Stimulated activated CD4-positive, alpha-beta T cell treated with anti-CD3 and anti-CD28 coated beads, Interleukin-4, amount 100 ng/mL, for 48 hours (primary cell): ENCODE measurements around the gene SLC11A2.

Source experiments
- DNase-seq, 2 donors: peaks; one replicate each; pipeline ENCODE4 v3.0.0-alpha.2; 2020; ENCODE audit warnings: low read depth in 2 of 2

The SLC11A2 gene

DNA sequence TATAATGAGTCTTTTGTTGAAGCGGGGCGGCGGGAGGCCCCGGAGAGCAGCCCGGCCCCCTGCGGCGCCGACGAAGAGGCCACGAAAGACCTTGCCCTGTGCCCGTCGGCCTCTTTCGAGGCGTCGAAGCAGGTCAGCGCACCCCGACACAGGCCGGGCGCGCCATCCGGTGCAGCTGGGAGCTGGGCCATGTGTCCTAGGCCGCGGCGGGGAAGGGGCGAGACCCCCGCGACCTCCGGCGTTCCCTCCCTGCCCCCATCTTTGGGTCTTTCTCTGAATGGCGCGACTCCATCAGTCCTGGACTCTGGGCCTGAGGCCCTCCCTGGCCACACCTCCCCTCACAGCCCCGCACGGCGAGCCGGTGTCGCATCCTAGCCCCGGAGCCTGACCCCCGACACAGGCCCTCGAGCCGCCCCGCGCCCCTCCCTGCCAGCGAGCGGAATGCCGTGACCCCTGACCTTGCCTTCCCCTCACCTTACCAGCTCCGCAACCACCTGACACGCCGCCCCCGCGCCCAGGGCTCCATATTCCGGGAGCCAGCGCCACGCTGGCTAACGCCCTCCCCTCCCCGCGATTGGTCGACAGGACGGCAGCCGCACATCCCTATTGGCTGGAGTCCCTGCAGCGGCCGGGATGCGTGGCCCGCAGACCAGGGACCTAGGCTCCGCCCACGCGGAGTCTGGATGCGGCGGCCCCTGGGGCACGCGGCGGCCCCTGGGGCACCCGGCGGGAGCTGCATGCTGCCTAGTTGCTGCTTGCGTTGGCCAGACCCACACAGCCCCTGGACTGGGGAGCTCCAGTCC, at the start of gene SLC11A2:
SLC11A2 (minus strand) TSS at position 549 of the 803 bp plus-strand sequence. CDS start 15,656 bp downstream, outside the sequence.
- DNase-seq = peak; percentile 92 to 96

DNA sequence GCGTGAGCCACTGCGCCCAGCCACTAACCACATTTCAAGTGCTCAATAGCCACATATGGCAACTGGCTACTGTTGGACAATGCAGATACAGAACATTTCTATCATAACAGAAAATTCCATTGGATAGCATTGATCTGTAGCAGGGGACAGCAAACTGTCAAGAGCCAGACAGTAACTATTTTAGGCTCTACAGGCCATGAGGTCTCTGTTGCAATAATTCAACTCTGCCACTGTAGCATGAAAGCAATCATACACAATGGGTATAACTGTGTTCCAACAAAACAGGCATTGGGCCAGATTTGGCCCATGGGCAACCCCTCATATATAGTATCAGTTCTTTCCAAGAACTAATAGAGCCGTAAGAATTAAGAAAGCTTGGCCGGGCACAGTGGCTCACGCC, 49.2 kb upstream of the SLC11A2 start:
- no peak for DNase-seq

DNA sequence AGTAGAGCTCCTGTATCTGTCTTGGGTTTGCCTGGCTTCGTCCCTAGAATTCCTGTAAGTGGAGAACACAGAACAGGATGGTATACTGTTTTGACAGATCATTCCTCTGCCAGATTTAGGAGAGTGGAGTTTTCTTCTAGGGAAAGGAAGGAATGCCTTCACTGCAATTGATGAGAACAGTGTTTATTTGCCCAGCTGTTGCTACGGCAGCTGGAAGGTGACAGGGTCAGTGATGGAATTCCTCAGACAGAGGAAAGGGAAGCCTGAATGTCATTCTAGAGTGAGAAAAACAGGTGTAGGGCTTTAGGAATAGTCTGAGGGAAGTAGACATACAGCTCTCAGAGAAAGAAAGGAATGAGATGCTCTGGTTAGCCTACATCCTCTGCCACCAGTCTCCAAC, 45.5 kb upstream of the SLC11A2 start:
- DNase-seq = no peak

DNA sequence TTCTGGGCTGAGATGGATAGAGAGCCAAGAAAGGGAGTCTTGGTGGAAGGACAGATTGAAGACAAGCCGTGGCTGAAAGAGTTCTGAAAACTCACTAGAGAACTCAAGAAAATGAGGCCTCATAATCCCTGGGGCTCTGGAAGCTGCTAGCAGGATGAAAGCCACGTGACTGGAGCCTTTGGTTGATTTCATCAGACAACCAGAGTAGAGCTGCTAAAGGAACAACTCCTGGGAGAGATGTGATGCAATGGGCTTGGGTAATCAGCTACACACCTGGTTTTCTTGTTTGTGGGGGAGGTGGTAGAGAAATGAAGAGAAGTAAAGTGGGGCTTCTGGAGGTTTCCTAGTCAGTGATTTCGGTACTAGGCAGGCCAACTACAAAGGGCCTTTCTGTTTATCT, 43.8 kb upstream of the SLC11A2 start:
- no peak for DNase-seq

DNA sequence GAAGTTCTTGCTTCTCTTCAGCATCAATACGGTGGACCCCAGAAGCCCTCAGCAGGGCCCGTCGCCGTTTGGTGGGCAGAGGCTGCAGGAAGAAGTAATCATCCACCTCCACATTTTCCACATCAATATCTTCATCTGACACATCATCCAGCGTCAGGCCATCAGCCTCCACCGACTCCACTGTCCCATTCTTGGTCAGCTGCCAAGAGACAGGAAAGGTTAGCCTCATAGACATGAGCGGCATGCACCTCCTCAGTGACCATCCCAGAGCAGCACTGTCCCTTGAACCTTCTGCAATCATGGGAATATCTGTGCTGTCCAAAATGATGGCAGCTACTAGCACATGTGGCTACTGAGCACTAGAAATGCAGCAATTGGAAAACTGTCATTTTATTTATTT, 41.6 kb upstream of the SLC11A2 start:
- DNase-seq = no peak

DNA sequence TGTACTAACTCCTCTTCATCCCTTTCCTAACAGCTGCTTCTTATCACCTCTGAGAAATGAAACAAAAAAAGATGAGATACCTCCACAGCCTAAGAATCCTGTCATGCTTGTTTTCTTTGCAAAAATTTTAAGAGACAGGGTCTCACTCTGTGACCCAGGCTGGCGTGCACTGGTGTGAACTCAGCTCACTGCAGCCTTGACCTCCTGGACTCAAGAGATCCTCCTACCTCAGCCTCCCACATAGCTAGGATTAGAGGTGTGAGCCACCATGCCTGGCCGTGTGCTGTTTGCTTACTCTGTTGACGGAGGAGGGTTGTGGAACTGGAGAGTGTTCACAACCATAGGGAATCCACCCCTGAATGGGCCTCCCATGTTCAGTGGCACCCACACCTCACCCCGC, 41.0 kb upstream of the SLC11A2 start:
- no peak for DNase-seq

DNA sequence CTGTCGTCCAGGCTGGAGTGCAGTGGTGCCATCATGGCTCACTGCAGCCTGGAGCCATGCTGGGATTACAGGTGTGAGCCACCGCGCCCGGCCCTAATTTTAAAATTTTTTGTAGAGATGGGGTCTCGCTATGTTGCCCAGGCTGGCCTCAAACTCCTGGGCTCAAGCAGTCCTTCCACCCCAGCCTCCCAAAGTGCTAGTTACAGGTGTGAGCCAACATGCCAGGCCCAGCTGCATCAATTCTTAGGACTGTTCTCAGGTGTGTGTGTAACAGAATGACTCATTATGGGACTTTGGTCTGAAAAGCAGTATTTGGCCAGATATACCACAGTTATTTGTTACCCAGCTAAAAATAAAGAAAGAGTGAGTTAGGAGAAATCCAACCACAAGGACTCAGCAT, 39.3 kb upstream of the SLC11A2 start:
- no peak for DNase-seq

DNA sequence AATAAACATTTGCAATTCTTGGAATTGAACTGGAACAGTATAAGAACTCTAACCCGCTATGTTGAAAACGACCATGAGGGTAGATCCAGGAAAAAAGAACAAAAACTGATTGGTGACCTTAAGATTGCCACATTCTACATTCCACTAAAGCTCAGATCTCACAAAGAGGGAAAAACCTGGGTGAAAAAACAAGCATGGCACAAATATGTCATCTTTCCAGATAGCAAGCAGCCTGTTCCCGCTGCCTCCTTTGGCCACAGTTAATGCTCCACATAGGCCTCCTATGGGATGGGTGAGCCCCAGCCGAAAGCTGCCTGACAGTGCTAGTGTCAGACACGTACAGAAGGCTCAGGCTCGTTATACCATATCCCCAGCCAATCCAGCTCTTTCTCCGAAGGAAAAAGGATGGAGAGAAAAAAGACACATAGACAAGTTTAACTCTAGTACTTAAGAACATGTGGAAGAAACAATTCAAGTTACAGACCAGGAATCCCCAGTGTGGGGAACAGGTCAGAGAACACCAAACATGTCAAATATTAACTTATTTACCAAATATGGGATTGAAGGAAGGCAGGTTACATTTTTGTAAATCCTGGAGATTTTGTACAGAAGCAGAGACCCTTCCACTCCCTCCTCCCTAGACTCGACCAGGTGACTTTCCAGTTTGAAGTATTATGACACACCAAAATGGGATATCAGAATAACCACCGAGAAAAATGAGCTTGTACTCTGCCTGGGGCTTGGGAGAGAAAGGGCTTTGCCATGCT, 36.6 kb upstream of the SLC11A2 start:
- DNase-seq = no peak

DNA sequence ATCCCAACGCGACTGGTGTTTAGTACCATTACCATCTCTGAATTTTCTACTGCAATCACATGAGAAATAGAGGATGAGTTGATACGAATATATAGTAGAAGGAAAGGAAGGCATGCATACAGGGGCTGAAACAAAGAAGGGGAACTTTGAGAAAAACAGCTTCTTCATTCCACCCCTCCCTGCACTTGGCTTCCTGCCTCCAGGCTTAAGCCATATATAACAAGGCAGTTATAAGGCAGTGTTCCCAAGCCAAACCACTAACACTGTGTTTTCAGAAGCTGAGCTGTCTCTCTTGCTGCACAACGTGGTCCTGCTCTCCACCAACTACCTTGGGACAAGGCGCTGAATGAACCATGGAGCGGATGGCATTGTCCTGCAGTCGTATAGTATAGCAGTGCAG, 32.9 kb upstream of the SLC11A2 start:
- DNase-seq = no peak

DNA sequence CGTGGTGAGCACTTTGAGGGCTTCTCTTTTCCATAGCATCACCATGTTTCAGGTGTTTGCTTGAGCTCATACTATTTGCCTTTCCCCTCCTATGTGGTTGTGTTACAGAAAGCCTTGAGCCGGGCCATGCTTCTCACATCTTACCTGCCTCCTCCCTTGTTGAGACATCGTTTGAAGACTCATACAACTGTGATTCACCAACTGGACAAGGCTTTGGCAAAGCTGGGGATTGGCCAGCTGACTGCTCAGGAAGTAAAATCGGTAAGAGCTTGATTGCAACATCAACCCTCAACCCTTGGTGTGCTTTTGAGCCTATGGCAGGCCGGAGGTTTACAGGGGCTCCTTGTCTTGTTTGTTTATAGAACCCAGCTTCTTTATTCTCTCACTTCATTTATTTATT, 30.1 kb upstream of the SLC11A2 start:
- no peak for DNase-seq

DNA sequence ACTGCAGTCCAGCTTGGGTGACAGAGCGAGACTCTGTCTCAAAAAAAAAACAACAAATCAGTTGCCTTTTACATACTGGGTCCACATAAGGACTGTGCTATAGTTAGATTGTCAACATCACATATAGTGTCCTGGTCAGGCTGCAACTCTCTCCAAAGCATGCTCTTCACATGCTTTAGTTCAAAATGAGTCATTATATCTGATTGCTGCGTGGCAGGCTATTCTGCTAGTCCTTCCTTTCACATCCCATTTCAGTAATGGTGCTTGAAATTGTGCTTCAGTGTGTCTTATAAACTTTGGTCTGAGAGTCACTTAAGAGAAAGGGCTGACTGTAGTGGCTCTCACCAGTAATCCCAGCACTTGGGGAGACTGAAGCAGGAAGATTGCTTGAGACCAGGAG, 28.9 kb upstream of the SLC11A2 start:
- no peak for DNase-seq

DNA sequence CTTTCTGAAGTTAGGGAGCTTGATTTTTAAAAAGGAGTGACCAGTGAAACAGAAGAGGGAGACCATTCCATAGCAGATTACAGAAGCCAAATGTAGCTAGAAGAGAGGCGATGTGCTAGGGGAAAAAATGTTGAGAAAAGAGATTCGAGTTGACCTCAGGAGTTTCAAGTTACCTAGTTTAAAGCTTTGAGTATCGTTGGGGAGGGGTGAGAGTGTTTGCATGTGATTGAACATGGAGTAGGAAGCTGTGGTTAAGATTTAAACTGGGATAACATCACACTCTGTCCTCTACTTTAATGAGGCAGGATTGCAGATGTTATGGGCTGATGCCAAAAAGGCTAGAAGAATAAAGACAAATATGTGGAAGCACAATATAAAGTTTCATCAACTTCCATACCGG, 25.6 kb upstream of the SLC11A2 start:
- no peak for DNase-seq

DNA sequence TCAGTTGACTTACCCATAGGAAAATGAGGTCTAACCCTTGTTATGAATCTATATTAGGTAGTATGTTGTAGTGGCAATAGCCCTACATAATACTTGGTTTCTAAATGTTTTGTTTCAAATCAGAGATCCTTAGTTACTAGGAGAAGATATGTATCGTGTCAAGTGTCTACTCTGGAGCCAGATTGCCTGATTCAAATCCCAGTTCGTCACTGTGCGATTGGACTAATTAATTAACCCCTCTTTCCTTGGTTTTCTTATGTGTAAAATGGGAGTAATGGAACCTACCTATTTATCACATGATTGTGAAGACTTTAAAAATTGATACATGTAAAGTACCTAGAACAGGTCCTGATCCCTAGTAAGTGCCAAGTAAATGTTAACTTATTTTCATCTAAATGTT, 23.3 kb upstream of the SLC11A2 start:
- no peak for DNase-seq

DNA sequence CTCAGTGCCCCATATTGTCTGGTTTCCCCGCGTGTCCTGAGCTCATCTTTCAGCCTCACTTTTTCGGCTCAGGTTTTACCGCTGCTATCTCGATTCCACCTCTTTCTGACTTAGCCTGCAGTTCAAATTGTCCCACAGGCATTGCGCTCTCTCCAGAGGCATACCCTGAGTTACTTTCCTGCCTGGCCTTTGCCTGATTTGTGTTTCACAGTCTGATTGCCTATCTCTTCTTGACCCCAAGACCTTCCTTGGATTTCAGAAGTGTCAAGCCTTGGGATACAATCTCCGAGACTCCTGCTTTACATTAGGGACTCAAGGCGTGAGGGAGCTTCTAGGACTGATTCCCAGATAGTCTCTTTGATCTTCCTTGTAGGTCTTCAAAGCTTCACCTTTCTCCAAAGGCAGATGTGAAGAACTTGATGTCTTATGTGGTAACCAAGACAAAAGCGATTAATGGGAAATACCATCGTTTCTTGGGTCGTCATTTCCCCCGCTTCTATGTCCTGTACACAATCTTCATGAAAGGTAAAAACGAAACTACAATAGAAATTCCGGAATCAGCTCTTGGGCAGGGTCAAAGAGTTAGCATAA, 22.6 kb upstream of the SLC11A2 start:
- DNase-seq = no peak

DNA sequence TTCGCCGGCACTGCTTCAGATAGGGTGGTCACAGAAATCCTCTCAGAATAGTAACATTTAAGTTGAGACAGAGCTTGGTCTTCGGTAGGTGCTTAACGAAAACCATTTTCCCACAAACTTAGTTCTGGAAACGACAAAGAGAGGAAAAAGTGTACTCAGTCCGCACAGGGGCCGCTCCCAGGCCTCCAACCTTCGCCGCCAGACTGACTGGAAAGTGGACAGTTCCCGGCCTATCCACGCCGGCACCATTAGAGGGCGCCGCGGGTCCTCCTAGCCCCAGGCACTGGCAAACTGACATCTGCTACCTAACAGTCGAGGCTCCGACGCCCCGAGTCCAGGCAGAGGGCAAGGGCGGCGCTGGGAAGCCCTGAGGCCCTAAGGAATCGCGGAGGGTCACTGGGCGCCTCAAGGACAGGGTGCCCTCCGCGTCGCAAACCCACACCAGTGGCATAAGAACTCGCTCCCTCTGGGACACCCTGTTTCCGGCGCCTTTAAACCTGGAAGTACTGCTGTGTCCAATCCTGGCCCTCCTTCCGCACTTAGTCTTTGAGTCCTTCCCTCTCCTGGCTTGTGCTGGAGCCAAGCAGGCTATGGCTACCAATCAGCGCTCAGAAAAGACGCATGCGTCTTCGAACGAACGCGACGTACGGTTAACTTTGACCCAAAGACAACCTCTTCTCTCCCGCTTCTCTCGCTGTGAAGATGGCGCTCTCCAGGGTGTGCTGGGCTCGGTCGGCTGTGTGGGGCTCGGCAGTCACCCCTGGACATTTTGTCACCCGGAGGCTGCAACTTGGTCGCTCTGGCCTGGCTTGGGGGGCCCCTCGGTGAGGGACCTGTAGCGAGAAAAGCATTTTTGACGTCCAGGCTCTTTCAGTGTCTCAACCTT, 21.7 kb upstream of the SLC11A2 start, which contains the start of gene LETMD1:
LETMD1 (plus strand) TSS at position 673 of the 886 bp plus-strand sequence; CDS start at position 703, 30 bp downstream.
- DNase-seq = peak; percentile 83 to 84

DNA sequence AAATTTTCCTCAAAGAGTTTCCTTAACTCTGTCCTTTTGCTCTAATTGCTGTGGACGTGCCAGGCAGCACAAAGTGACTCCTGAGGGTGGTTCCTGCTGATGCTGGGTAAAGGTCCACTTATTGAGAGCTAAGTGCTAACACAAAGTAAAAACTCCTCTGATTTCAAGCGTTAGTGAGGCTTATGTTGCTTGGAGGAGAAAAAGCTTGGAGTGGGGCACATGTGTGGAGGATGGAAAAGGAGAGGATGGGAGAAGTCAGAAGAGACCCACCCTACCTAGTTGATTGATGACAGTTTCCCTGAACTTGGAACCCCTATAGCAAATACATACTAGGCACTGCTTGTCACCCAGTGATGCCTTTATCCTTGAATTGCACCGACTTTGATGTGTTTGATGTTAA, 10.1 kb upstream of the SLC11A2 start:
- no peak for DNase-seq

DNA sequence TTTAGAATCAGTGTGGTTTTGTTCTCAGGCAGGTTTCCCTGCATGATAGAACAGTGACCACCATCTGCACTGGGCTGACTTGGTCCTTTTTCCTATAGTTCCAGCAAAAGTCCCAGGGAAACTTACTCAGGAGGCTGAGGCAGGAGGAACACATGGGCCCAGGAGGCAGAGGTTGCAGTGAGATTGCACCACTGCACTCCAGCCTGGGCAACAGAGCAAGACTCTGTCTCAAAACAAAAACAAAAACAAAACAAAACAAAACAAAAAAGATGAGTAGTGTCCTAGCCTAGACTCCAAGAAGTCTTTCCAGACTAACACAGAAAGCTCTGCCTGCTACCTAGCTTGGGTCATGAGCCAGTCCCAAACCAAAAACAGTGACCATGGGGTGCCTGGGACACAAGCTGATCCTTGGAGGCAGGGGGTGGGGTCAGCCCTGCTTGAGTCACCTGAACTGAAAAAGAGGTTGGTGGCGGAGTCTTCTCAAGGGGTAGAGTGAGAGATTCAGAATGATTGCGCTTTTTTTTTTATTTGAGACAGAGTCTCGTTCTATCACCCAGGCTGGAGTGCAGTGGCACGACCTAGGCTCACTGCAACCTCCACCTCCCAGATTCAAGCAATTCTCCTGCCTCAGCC, 7.4 kb upstream of the SLC11A2 start:
- no peak for DNase-seq

DNA sequence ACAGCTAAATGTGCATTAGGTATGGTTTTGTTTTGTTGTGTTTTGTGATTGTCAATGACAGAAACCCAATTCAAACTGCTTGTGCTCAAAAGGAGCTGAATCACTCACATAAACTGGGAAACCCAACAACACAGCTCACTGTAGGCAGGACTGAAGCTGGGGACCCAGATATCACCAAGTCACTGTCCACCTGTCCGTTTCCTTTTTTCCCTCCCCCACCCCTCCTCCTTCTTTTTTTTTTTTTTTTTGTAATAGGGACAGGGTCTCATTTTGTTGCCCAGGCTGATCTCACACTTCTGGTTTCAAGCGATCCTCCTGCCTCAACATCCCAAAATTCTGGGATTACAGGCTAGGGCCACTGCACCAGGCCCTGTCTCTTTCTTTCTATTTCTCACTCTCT, 6.9 kb upstream of the SLC11A2 start:
- DNase-seq = no peak

DNA sequence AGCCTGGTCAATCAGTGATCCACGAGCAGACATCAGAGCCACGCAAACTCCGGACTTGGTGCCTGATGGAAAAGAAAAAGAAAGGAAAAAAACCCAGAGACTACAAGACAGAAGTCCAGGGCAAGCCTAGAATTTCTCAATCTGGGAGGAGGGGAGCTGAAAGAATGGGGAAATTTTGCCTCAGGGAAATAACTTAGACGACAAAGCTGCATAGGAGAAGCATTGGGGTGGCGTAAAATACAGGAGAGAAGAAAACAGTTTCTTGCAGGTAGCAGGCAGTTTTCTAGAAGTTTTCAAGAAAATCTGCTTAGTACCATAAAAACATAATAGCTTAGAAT, 2.6 kb upstream of the SLC11A2 start:
- no peak for DNase-seq

DNA sequence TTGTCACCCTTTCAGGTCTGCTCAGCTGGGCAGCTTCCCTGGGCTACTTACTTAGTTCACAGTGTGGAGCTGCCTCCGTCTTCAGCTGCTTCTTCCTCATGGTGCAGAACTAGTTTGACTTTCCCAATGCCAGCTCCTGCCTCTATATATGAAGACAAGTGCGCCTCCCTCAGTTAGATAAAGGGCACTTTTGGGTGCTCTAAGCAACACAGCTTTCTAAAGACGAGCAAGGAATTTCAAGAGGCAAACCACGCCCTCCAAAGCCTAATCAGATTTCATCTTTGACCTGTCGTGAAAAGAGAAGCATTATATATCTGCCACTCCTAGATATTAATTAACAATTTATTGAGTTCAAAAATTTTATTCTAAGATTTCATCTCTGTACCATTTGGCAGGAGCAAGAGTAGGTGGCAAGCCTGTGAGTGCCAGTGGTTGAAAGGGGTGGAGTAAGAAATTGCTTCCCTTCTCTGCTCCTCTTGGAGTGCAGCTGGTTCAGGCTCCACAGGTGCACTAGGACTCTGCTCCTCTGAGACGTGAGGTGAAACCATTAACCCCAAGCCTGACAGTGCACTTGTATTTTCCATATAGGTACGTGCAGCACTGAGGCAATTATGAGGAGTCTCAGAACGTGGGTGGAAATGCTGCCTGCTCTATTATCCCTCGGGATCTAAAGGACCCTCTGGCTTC, 2.1 kb upstream of the SLC11A2 start:
- DNase-seq = no peak

DNA sequence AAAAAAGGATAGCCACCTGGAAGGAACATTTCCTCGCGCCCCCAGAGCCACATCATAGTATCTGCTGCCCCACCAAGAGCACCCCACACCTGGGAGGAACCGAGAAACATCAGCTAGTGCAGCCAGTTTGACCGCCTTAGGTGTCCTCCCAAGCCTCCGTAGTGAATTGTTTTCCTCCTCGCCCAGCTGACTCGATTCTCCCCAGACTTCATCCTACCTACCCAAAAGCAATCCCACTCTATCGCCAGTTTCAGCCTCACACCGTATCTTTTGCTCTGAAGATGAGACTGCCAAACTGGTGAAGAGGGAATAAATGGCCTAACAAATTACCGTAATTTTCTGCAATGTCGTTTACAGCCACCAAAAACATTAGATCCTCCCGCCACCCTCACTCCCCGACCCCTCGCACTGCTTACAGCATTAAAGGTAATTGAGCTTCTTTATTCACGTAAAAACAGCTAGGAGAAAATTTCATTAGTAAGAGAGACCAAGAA, 1.2 kb upstream of the SLC11A2 start:
- no peak for DNase-seq
